IMR-90 (cell line): Measurements from ENCODE around the gene CUX1. TPM values are rescaled to one million over a fixed set of nuclear protein-coding genes. Genes with fewer than 3 reads are reported as not detected.

Experiments used
- ATAC-seq: fragments of 200-7000 bp; cut with Tn5 transposase; 2 replicates; pipeline ENCODE4 v1.9.1; 2020; ENCODE audit warnings: low read depth, mild to moderate bottlenecking, moderate library complexity
- BruUV-seq: library from RNA; stranded (reverse); fragments of 400-500 nt; replicated peaks from 2 replicates; lab custom pipeline; 2021; lab: Mats Ljungman, UMichigan
- CTCF ChIA-PET: fragments of 300-600 bp; formaldehyde crosslinking; extraction: SDS; loops from one replicate; lab custom pipeline; 2021; ENCODE audit warnings: antibody characterized with exemption; lab: Yijun Ruan, JAX
- POLR2A ChIA-PET: fragments of 300-600 bp; sonication (Branson Sonifier 250); formaldehyde crosslinking; loops from one replicate; lab custom pipeline; 2022; ENCODE audit warnings: antibody characterized with exemption; ENCODE audit not compliant: unreplicated experiment; lab: Charles Lee
- DNase-seq: peaks from one replicate; pipeline ENCODE4 v3.0.0; 2013
- H2AFZ ChIP-seq: replicated peaks from 2 replicates; pipeline ENCODE3; 2013; ENCODE audit warnings: low read length, mild to moderate bottlenecking; ENCODE audit not compliant: poor library complexity
- H2AK5ac ChIP-seq: 2 replicates; pipeline ENCODE4 v1.6.1; 2013; ENCODE audit warnings: low read depth, low read length, inconsistent platforms
- H2AK9ac ChIP-seq: replicated peaks from 2 replicates; pipeline ENCODE3; 2013; ENCODE audit warnings: mild to moderate bottlenecking, low read depth, low read length, moderate library complexity; ENCODE audit not compliant: poor library complexity
- H2BK120ac ChIP-seq: 2 replicates; pipeline ENCODE4 v1.6.1; 2013; ENCODE audit warnings: low read depth, low read length, inconsistent platforms
- H2BK15ac ChIP-seq: 3 replicates; pipeline ENCODE4 v1.6.1; 2013; ENCODE audit warnings: low read depth, low read length, inconsistent platforms
- H2BK20ac ChIP-seq: 2 replicates; pipeline ENCODE4 v1.6.1; 2013; ENCODE audit warnings: low read depth, mild to moderate bottlenecking, inconsistent platforms, low read length, moderate library complexity
- H2BK5ac ChIP-seq: 2 replicates; pipeline ENCODE4 v1.6.1; 2013; ENCODE audit warnings: mild to moderate bottlenecking, low read depth, low read length, inconsistent platforms; ENCODE audit not compliant: poor library complexity, severe bottlenecking
- H3K14ac ChIP-seq: replicated peaks from 2 replicates; pipeline ENCODE4 v1.6.1; 2013; ENCODE audit warnings: low read depth, low read length, inconsistent platforms
- H3K18ac ChIP-seq: 2 replicates; pipeline ENCODE4 v1.6.1; 2013; ENCODE audit warnings: low read depth, low read length, control low read depth
- H3K23ac ChIP-seq: 2 replicates; pipeline ENCODE4 v1.6.1; 2013; ENCODE audit warnings: low read depth, low read length, inconsistent platforms
- H3K27ac ChIP-seq: 2 replicates; pipeline ENCODE4 v1.5.1; 2013; ENCODE audit warnings: mild to moderate bottlenecking, control low read depth, low read length; ENCODE audit not compliant: insufficient read depth
- H3K27me3 ChIP-seq: 2 replicates; pipeline ENCODE4 v1.6.1; 2013; ENCODE audit warnings: low read length; ENCODE audit not compliant: control insufficient read depth, insufficient read depth
- H3K36me3 ChIP-seq: 2 replicates; pipeline ENCODE4 v1.6.1; 2013; ENCODE audit warnings: low read length, mixed read lengths; ENCODE audit not compliant: control insufficient read depth, insufficient read depth
- H3K4ac ChIP-seq: 2 replicates; pipeline ENCODE4 v1.6.1; 2013; ENCODE audit warnings: low read depth, low read length, inconsistent platforms
- H3K4me1 ChIP-seq: 2 replicates; pipeline ENCODE4 v1.6.1; 2013; ENCODE audit warnings: low read length, mixed read lengths; ENCODE audit not compliant: control insufficient read depth, insufficient read depth
- H3K4me2 ChIP-seq: 2 replicates; pipeline ENCODE4 v1.6.1; 2013; ENCODE audit warnings: low read depth, mild to moderate bottlenecking, control low read depth, low read length, moderate library complexity
- H3K4me3 ChIP-seq: 2 replicates; pipeline ENCODE4 v1.5.1; 2013; ENCODE audit warnings: low read depth, mild to moderate bottlenecking, control low read depth, low read length, moderate library complexity; ENCODE audit not compliant: insufficient read depth
- H3K56ac ChIP-seq: 2 replicates; pipeline ENCODE4 v1.6.1; 2013; ENCODE audit warnings: low read length, inconsistent platforms; ENCODE audit not compliant: insufficient read depth; ENCODE audit errors: extremely low read depth
- H3K79me1 ChIP-seq, 2 experiments: 2 replicates each; pipeline ENCODE4 v1.6.1; 2013; ENCODE audit warnings: low read length in 2 of 2, inconsistent platforms in 1 of 2, low read depth in 1 of 2
- H3K9ac ChIP-seq: 2 replicates; pipeline ENCODE4 v1.6.1; 2013; ENCODE audit warnings: low read depth, low read length, control low read depth
- H3K9me1 ChIP-seq: 2 replicates; pipeline ENCODE4 v1.6.1; 2013; ENCODE audit warnings: low read length, inconsistent platforms; ENCODE audit not compliant: insufficient read depth
- H3K9me3 ChIP-seq: 2 replicates; pipeline ENCODE4 v1.6.1; 2013; ENCODE audit warnings: low read length; ENCODE audit not compliant: control insufficient read depth, insufficient read depth
- H4K20me1 ChIP-seq: 2 replicates; pipeline ENCODE4 v1.6.1; 2013; ENCODE audit warnings: low read length, inconsistent platforms; ENCODE audit not compliant: insufficient read depth
- H4K5ac ChIP-seq: 2 replicates; pipeline ENCODE4 v1.6.1; 2013; ENCODE audit warnings: mild to moderate bottlenecking, low read depth, low read length, control low read depth
- H4K8ac ChIP-seq, 2 experiments: 2 replicates each; pipeline ENCODE4 v1.6.1; 2013; ENCODE audit warnings: low read depth in 2 of 2, low read length in 2 of 2, control low read depth in 1 of 2, inconsistent platforms in 1 of 2
- H4K91ac ChIP-seq: 2 replicates; pipeline ENCODE4 v1.6.1; 2013; ENCODE audit warnings: low read depth, low read length, inconsistent platforms; ENCODE audit not compliant: insufficient read depth
- BHLHE40 ChIP-seq: fragments of 150-350 bp; IDR thresholded peaks from 2 replicates; pipeline ENCODE4 v1.6.1; 2016; ENCODE audit warnings: mild to moderate bottlenecking, low read depth, low read length
- CEBPB ChIP-seq: IDR thresholded peaks from 2 replicates; pipeline ENCODE4 v1.6.1; 2012; ENCODE audit warnings: low read depth, low read length, improper control_type of control experiment
- CTCF ChIP-seq: conservative IDR thresholded peaks from 2 replicates; pipeline ENCODE4 v1.5.1; 2012; ENCODE audit warnings: mild to moderate bottlenecking, low read depth, low read length, improper control_type of control experiment
- ELK1 ChIP-seq: fragments of 150-350 bp; IDR thresholded peaks from 2 replicates; pipeline ENCODE4 v1.6.1; 2016; ENCODE audit warnings: low read depth, mild to moderate bottlenecking, low read length, moderate library complexity, borderline replicate concordance
- FOS ChIP-seq: fragments of 150-350 bp; IDR thresholded peaks from 2 replicates; pipeline ENCODE4 v1.6.1; 2016; ENCODE audit warnings: low read depth, low read length
- MAFK ChIP-seq: IDR thresholded peaks from 2 replicates; pipeline ENCODE4 v1.6.1; 2012; ENCODE audit warnings: low read depth, low read length, improper control_type of control experiment
- MAZ ChIP-seq: IDR thresholded peaks from 2 replicates; pipeline ENCODE4 v1.6.1; 2012; ENCODE audit warnings: low read depth, mild to moderate bottlenecking, low read length, improper control_type of control experiment, moderate library complexity, borderline replicate concordance
- MXI1 ChIP-seq: IDR thresholded peaks from 2 replicates; pipeline ENCODE4 v1.6.1; 2012; ENCODE audit warnings: low read depth, mild to moderate bottlenecking, low read length, moderate library complexity, borderline replicate concordance
- NFE2L2 ChIP-seq: fragments of 150-350 bp; IDR thresholded peaks from 2 replicates; pipeline ENCODE4 v1.6.1; 2016; ENCODE audit warnings: low read depth, mild to moderate bottlenecking, low read length
- POLR2A ChIP-seq: IDR thresholded peaks from 2 replicates; pipeline ENCODE4 v1.6.1; 2012; ENCODE audit warnings: mild to moderate bottlenecking, low read depth, low read length
- RAD21 ChIP-seq: IDR thresholded peaks from 2 replicates; pipeline ENCODE4 v1.6.1; 2012; ENCODE audit warnings: low read length, improper control_type of control experiment
- RCOR1 ChIP-seq: IDR thresholded peaks from 2 replicates; pipeline ENCODE4 v1.6.1; 2012; ENCODE audit warnings: mild to moderate bottlenecking, low read length, improper control_type of control experiment; ENCODE audit not compliant: insufficient replicate concordance
- RFX5 ChIP-seq: IDR thresholded peaks from 2 replicates; pipeline ENCODE4 v1.8.0; 2012; ENCODE audit warnings: low read depth, mild to moderate bottlenecking, low read length, moderate library complexity
- SMC3 ChIP-seq: fragments of 150-350 bp; IDR thresholded peaks from 2 replicates; pipeline ENCODE4 v1.6.1; 2016; ENCODE audit warnings: low read depth, mild to moderate bottlenecking, antibody characterized with exemption, low read length, moderate library complexity
- USF2 ChIP-seq: fragments of 150-350 bp; IDR thresholded peaks from 2 replicates; pipeline ENCODE4 v1.6.1; 2017; ENCODE audit warnings: mild to moderate bottlenecking, antibody characterized with exemption, low read length, low read depth
- WGBS, 2 experiments: methylation state at CpG; one replicate each; pipeline versions ENCODE4 v1.1.5 to v1.1.7; 2013; ENCODE audit warnings: missing lambda C conversion rate in 2 of 2; ENCODE audit not compliant: insufficient read length in 1 of 2; ENCODE audit errors: extremely low coverage in 2 of 2; 5-methylcytosine and 5-hydroxymethylcytosine counted together
- dilution Hi-C: fragments of 300-500 bp; cut with HindIII; formaldehyde crosslinking; loops from one replicate; pipeline ENCODE4 v1.14.3; 2018; ENCODE audit warnings: low sequenced_read_pairs; ENCODE audit not compliant: unreplicated experiment
- in situ Hi-C: fragments of 300-500 bp; cut with MboI; formaldehyde crosslinking; loops from 3 replicates; pipeline ENCODE4 v1.14.3; 2019; ENCODE audit warnings: low sequenced_read_pairs, inconsistent platforms, mixed read lengths
- intact Hi-C: fragments of 100-400 bp; cut with micrococcal nuclease; formaldehyde crosslinking; loops from 2 replicates; pipeline ENCODE4 v1.10.0; 2022
- polyA plus RNA-seq, 3 experiments: library from polyadenylated mRNA; depleted of rRNA; stranded (reverse); fragments of >200 nt; gene quantifications; 2 replicates each; pipeline ENCODE4 v1.2.3, GENCODE V29; 2012; ENCODE audit warnings: low replicate concordance in 1 of 3
- total RNA-seq: library from RNA; depleted of rRNA; stranded (reverse); fragments of >200 nt; gene quantifications from 2 replicates; pipeline ENCODE4 v1.2.3, GENCODE V29; 2012

Gene CUX1
- total and polyA plus RNA-seq, 2 of the 4 experiments (the other 2 are of a cell fraction), result 19.7 to 46.4 TPM

GRCh38 chr7:101906291-101907240 lies 89.1 kb downstream of the CUX1 start:
- intact Hi-C loops, result no loop called here
- Histone ChIP-seq H2BK20ac (no peak overlapping the region), H2BK120ac (no peak overlapping the region), H3K36me3 (no peaks in the 10 kb centered on the region), H2AK9ac (no peak overlapping the region), H3K4me2 (no peak overlapping the region), H4K8ac (no peak overlapping the region), H4K20me1 (peaks cover 33% of the 10 kb centered on the region), H3K4me1 (peaks cover 15% of the 10 kb centered on the region), H3K4ac (no peak overlapping the region), H2BK5ac (no peak overlapping the region), H3K27me3 (no peaks in the 10 kb centered on the region), H3K79me1 (peaks cover 56 to 87% of the 10 kb centered on the region in 2 experiments), H2BK15ac (no peak overlapping the region), H3K18ac (no peak overlapping the region), H3K14ac (no peak overlapping the region), H3K56ac (no peak overlapping the region), H2AFZ (no peak overlapping the region), H3K23ac (no peak overlapping the region), H4K5ac (no peak overlapping the region), H4K91ac (no peak overlapping the region), H3K9ac (no peak overlapping the region), H3K27ac (no peak overlapping the region), H3K9me3 (no peaks in the 10 kb centered on the region), H3K9me1 (peaks cover 17% of the 10 kb centered on the region), H3K4me3 (no peak overlapping the region), H2AK5ac (no peak overlapping the region)
- 95% methylated on average over 10 of the region's 18 CpGs; no CpG with 5 or more reads in 1 of the 2 experiments for WGBS, 2 experiments
- no peak for DNase-seq
- in situ Hi-C loops, result no loop called here
- ChIA-PET CTCF (no interaction called here), POLR2A (no interaction called here)
- dilution Hi-C loops, result no loop called here
- no peak for TF ChIP-seq NFE2L2
- no peak for TF ChIP-seq CEBPB
- no peak for TF ChIP-seq POLR2A
- no peak for TF ChIP-seq RFX5
- no peak for TF ChIP-seq USF2
- TF ChIP-seq BHLHE40, result no peak
- no peak for TF ChIP-seq ELK1
- no peak for TF ChIP-seq RAD21
- no peak for TF ChIP-seq FOS
- no peak for TF ChIP-seq MXI1
- TF ChIP-seq MAFK, result no peak
- no peak for TF ChIP-seq MAZ
- no peak for TF ChIP-seq CTCF
- TF ChIP-seq SMC3, result no peak
- TF ChIP-seq RCOR1, result no peak
- ATAC-seq, result no peak
- BruUV-seq, result no TSS peak
